ENCODE data around the gene MYO1A. TPM values are rescaled to one million over a fixed set of nuclear protein-coding genes. Genes with fewer than 3 reads are reported as not detected.

MYO1A gene
- total RNA-seq, 2 experiments from 2014 or later, result 0.19 to 0.47 TPM

GRCh38 chr12:57094208-57095160 lies 44.6 kb upstream of the MYO1A start:
- no TSS peak for BruUV-seq (replicated peaks)
- Histone ChIP-seq H3K4me1 (ENCODE audit: insufficient read depth, low read length, poor library complexity, severe bottlenecking) (peaks cover 25% of the 10 kb centered on the region), H3K4me3 (ENCODE audit: low read depth, low read length, poor library complexity, severe bottlenecking) (no peak overlapping the region), H2AFZ (ENCODE audit: low read length) (no peak overlapping the region), H3K4me2 (ENCODE audit: low read length) (peak overlapping the region; percentile 54), H3K36me3 (ENCODE audit: insufficient read depth, low read length) (peaks cover 67% of the 10 kb centered on the region), H3K27ac (ENCODE audit: low read depth, low read length, poor library complexity, severe bottlenecking) (peak overlapping the region; percentile 6), H3K9me2 (ENCODE audit: insufficient read depth, low read length) (no peaks in the 10 kb centered on the region), H3K9me3 (ENCODE audit: low read length) (no peaks in the 10 kb centered on the region), H4K20me1 (ENCODE audit: insufficient read depth, low read length) (no peaks in the 10 kb centered on the region), H3K79me2 (ENCODE audit: insufficient read depth, low read depth, low read length) (no peaks in the 10 kb centered on the region)
- ChIA-PET CTCF (ENCODE audit: unreplicated experiment) (interaction anchor here (2.9 kb wide), 1 partner anchor 25 kb away, joined by 10 read pairs; no protein-coding TSS in a partner anchor), POLR2A (interaction anchor here (0.6 kb wide), 1 partner anchor 13 kb away, joined by 3 read pairs; no protein-coding TSS in a partner anchor)
- intact Hi-C loops (cut with micrococcal nuclease; ENCODE audit: unreplicated experiment), result no loop called here
- TF ChIP-seq EZH2phosphoT487 (IDR thresholded peaks at IDR 0.05; ENCODE audit: borderline replicate concordance, low read depth, low read length), result no peak
- TF ChIP-seq CTCF (conservative IDR thresholded peaks at IDR 0.05; ENCODE audit: low read length), result no peak
- no peak for DNase-seq (ENCODE audit: low spot score)

- Histone ChIP-seq H3K27ac (ENCODE audit: low read depth, low read length, poor library complexity, severe bottlenecking) (peak overlapping the region; percentile 6), H3K9me3 (ENCODE audit: low read length) (no peaks in the 10 kb centered on the region), H4K20me1 (ENCODE audit: insufficient read depth, low read length) (no peaks in the 10 kb centered on the region), H3K9me2 (ENCODE audit: insufficient read depth, low read length) (no peaks in the 10 kb centered on the region), H3K36me3 (ENCODE audit: insufficient read depth, low read length) (peaks cover 58% of the 10 kb centered on the region), H3K4me2 (ENCODE audit: low read length) (peak overlapping the region; percentile 54), H3K4me3 (ENCODE audit: low read depth, low read length, poor library complexity, severe bottlenecking) (peak overlapping the region; percentile 19), H3K4me1 (ENCODE audit: insufficient read depth, low read length, poor library complexity, severe bottlenecking) (peaks cover 25% of the 10 kb centered on the region), H2AFZ (ENCODE audit: low read length) (no peak overlapping the region), H3K79me2 (ENCODE audit: insufficient read depth, low read depth, low read length) (no peaks in the 10 kb centered on the region)
- intact Hi-C loops (cut with micrococcal nuclease; ENCODE audit: unreplicated experiment), result loop anchor here (1.0 kb wide), 1 partner anchor 24 kb away; no protein-coding TSS in a partner anchor
- ChIA-PET CTCF (ENCODE audit: unreplicated experiment) (interaction anchor here (2.9 kb wide), 1 partner anchor 24 kb away, joined by 10 read pairs; no protein-coding TSS in a partner anchor), POLR2A (interaction anchor here (0.6 to 1.1 kb wide), 2 partner anchors 11 to 14 kb away, joined by 3 read pairs; no protein-coding TSS in a partner anchor)
- peak; percentile 55 for DNase-seq (ENCODE audit: low spot score)
- TF ChIP-seq CTCF (conservative IDR thresholded peaks at IDR 0.05; ENCODE audit: low read length) (peak; percentile 75), EZH2phosphoT487 (IDR thresholded peaks at IDR 0.05; ENCODE audit: borderline replicate concordance, low read depth, low read length) (no peak)
- no TSS peak for BruUV-seq (replicated peaks)
Measured at GRCh38 chr12:57093415-57094207, 43.7 kb upstream of the MYO1A start.

Measured in OCI-LY7 (cell line).